Stimulated activated CD8-positive, alpha-beta memory T cell treated with anti-CD3 and anti-CD28 coated beads, Interleukin-7, amount 100 ng/mL, for 24 hours (primary cell): ENCODE data around the gene NELFB.

Experiments
- DNase-seq: peaks from one replicate; pipeline ENCODE4 v3.0.0-alpha.2; 2020; ENCODE audit warnings: low read depth

NELFB gene

GRCh38 chr9:137303151-137303892 is 48.2 kb downstream of the NELFB start:
- no peak for DNase-seq

GRCh38 chr9:137303893-137304382 is 48.8 kb downstream of the NELFB start:
- DNase-seq, result no peak

- no peak for DNase-seq
These were observed 49.4 kb downstream of the NELFB start for GRCh38 chr9:137304383-137305059.

GRCh38 chr9:137305060-137305797 is 50.1 kb downstream of the NELFB start:
- peak; percentile 19 for DNase-seq

- DNase-seq, result no peak
These were observed 50.6 kb downstream of the NELFB start for GRCh38 chr9:137305798-137306065.

- DNase-seq, result no peak
These were observed 51.1 kb downstream of the NELFB start for GRCh38 chr9:137306066-137306849.

- no peak for DNase-seq
These were observed 51.7 kb downstream of the NELFB start for GRCh38 chr9:137306850-137307254.

GRCh38 chr9:137307255-137308056 is 52.3 kb downstream of the NELFB start:
- DNase-seq, result no peak

GRCh38 chr9:137308057-137308619 is 53.0 kb downstream of the NELFB start:
- no peak for DNase-seq

GRCh38 chr9:137309368-137310188 is 54.5 kb downstream of the NELFB start:
- DNase-seq, result no peak

- DNase-seq, result no peak
These were observed 55.3 kb downstream of the NELFB start for GRCh38 chr9:137310189-137311052.

GRCh38 chr9:137311171-137311985 is 56.3 kb downstream of the NELFB start:
- no peak for DNase-seq

- DNase-seq, result no peak
These were observed 57.1 kb downstream of the NELFB start for GRCh38 chr9:137311986-137312851.

- no peak for DNase-seq
These were observed 57.8 kb downstream of the NELFB start for GRCh38 chr9:137312852-137313325.

- no peak for DNase-seq
These were observed 58.3 kb downstream of the NELFB start for GRCh38 chr9:137313326-137313936.

GRCh38 chr9:137313956-137314560 is 58.9 kb downstream of the NELFB start:
- DNase-seq, result no peak
